CD4-positive, alpha-beta memory T cell (primary cell): ENCODE measurements around the gene ANKRD60. TPM values are rescaled to one million over a fixed set of nuclear protein-coding genes. Genes with fewer than 3 reads are reported as not detected.

Source experiments
- CTCF ChIA-PET: fragments of 350-600 bp; sonication (Branson Sonifier 250); formaldehyde crosslinking; loops from one replicate; lab custom pipeline; 2021; ENCODE audit warnings: inconsistent platforms; ENCODE audit not compliant: partially characterized antibody; lab: Charles Lee
- POLR2A ChIA-PET: fragments of 350-600 bp; sonication (Branson Sonifier 250); formaldehyde crosslinking; loops from one replicate; lab custom pipeline; 2021; ENCODE audit not compliant: partially characterized antibody; lab: Charles Lee
- DNase-seq, 5 donors: peaks; one replicate each; pipeline versions ENCODE4 v3.0.0 to v3.0.0-alpha.2; 2020 to 2022; ENCODE audit warnings: mixed read lengths in 1 of 5
- H3K27ac ChIP-seq: one replicate; pipeline ENCODE4 v1.7.0; 2013; ENCODE audit warnings: low read depth, low read length
- H3K27me3 ChIP-seq: 2 replicates; pipeline ENCODE4 v1.7.0; 2013; ENCODE audit warnings: mild to moderate bottlenecking, low read length, moderate library complexity; ENCODE audit not compliant: insufficient read depth
- H3K36me3 ChIP-seq: 2 replicates; pipeline ENCODE4 v1.7.0; 2013; ENCODE audit warnings: mild to moderate bottlenecking, low read length, moderate library complexity; ENCODE audit not compliant: insufficient read depth
- H3K4me1 ChIP-seq: 2 replicates; pipeline ENCODE4 v1.7.0; 2013; ENCODE audit warnings: mild to moderate bottlenecking, low read length, moderate library complexity; ENCODE audit not compliant: insufficient read depth
- H3K4me3 ChIP-seq, 2 donors: one replicate each; pipeline ENCODE4 v1.7.0; 2013; ENCODE audit warnings: low read length in 2 of 2, mild to moderate bottlenecking in 1 of 2
- H3K9me3 ChIP-seq, 2 donors: one replicate each; pipeline ENCODE4 v1.7.0; 2013; ENCODE audit warnings: low read length in 2 of 2, control low read depth in 1 of 2; ENCODE audit not compliant: control insufficient read depth in 1 of 2
- H3K27ac Mint-ChIP-seq, 7 donors: one replicate each; pipeline ENCODE4 v1.8.0; 2020 to 2021; ENCODE audit warnings: mixed read lengths in 7 of 7, mild to moderate bottlenecking in 6 of 7, inconsistent platforms in 3 of 7, moderate library complexity in 3 of 7
- H3K27me3 Mint-ChIP-seq, 2 donors: one replicate each; pipeline ENCODE4 v1.8.0; 2020 to 2021; ENCODE audit warnings: mixed read lengths in 2 of 2
- H3K36me3 Mint-ChIP-seq, 2 donors: one replicate each; pipeline ENCODE4 v1.8.0; 2020 to 2021; ENCODE audit warnings: mixed read lengths in 2 of 2, inconsistent platforms in 1 of 2, mild to moderate bottlenecking in 1 of 2
- H3K4me1 Mint-ChIP-seq, 4 donors: one replicate each; pipeline ENCODE4 v1.8.0; 2020 to 2021; ENCODE audit warnings: mixed read lengths in 4 of 4, mild to moderate bottlenecking in 1 of 4
- H3K4me3 Mint-ChIP-seq, 8 donors: one replicate each; pipeline ENCODE4 v1.8.0; 2020 to 2021; ENCODE audit warnings: mixed read lengths in 8 of 8, mild to moderate bottlenecking in 7 of 8, moderate library complexity in 6 of 8, inconsistent platforms in 3 of 8
- H3K9me3 Mint-ChIP-seq, 8 donors: one replicate each; pipeline ENCODE4 v1.8.0; 2020 to 2021; ENCODE audit warnings: mixed read lengths in 8 of 8, mild to moderate bottlenecking in 5 of 8, inconsistent platforms in 3 of 8, moderate library complexity in 1 of 8
- intact Hi-C: fragments of 100-400 bp; cut with micrococcal nuclease; formaldehyde crosslinking; loops from one replicate; pipeline ENCODE4 v1.15.1; 2023
- polyA plus RNA-seq, 2 donors: library from polyadenylated mRNA; unstranded; fragments of 300-500 nt; fragmentation: Illumina TruSeq; gene quantifications; one replicate each; pipeline ENCODE4 v1.2.3, GENCODE V29; 2021
- total RNA-seq, 2 experiments: library from RNA; stranded (reverse); gene quantifications; one replicate each; pipeline ENCODE4 v1.2.3, GENCODE V29; 2021

ANKRD60 gene
- total and polyA plus RNA-seq, 4 experiments from 2014 or later: not detected

DNA sequence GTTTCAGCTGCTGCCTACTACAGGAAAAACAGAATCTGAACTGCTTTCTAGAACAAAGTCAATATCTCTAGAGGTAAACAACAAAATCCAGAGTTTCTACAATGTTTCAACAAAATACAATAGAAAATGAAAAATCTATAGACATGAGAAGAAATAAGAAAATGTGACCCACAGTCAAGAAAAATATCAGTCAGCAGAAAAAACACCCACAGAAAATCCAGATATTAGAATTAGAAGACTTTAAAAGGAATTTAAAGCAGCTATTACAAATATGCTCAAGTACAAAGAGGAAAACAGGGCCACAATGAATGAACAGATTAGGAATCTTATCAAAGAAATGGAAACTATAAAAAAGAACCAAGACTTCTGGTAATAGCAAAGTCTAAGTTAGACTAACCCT is 26.4 kb upstream of the ANKRD60 start:
- ChIA-PET POLR2A (no interaction called here), CTCF (interaction anchor here (1.0 kb wide), 1 partner anchor 16 kb away, joined by 3 read pairs; no protein-coding TSS in a partner anchor)
- no peaks in the 10 kb centered on the region for H3K27me3 ChIP-seq
- no peak overlapping the region for H3K4me3 ChIP-seq
- no peaks in the 10 kb centered on the region for H3K9me3 ChIP-seq
- Mint-ChIP-seq H3K27me3 (no peaks in the 10 kb centered on the region), H3K4me1 (peaks cover 3 to 11% (median 7%) of the 10 kb centered on the region in 4 donors), H3K27ac (no peak overlapping the region), H3K9me3 (no peaks in the 10 kb centered on the region), H3K36me3 (peaks cover 14 to 19% of the 10 kb centered on the region in 2 donors), H3K4me3 (no peak overlapping the region)
- intact Hi-C loops: no loop called here
- peaks cover 6% of the 10 kb centered on the region for H3K4me1 ChIP-seq
- no peak overlapping the region for H3K27ac ChIP-seq
- no peaks in the 10 kb centered on the region for H3K36me3 ChIP-seq
- DNase-seq: no peak

DNA sequence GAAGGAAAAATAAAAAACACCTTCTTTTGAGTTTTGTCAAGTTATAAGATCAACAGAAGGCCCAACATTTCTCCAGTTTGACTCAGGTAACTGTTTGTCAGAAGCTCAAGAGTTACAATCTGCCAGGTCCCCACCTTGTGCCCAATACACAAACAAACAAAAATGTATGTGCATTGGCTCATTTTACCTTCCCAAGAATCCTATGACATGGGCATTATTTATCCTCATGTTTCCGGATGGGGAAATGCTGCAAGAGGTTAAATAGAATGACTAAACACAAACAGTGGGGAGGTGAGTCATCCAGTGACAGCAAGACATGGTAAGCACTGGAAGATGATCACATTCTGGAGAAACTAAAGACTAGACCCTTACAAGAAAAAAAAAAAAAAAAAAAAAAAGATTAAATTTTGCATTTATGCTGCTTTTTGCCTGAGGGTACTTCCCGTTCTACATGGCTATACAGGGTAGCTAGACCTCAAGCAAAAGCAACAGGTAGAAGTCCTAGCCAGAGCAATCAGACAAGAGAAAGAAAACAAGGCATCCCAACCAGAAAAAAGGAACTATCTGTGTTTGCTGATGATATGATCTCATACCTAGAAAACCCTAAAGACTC is 23.6 kb upstream of the ANKRD60 start:
- Histone ChIP-seq H3K27ac (no peak overlapping the region), H3K27me3 (no peaks in the 10 kb centered on the region), H3K4me1 (peaks cover 6% of the 10 kb centered on the region), H3K9me3 (no peaks in the 10 kb centered on the region), H3K36me3 (peaks cover 4% of the 10 kb centered on the region), H3K4me3 (no peak overlapping the region)
- H3K4me3 Mint-ChIP-seq: no peak overlapping the region
- H3K4me1 Mint-ChIP-seq: peaks cover 3 to 6% (median 5%) of the 10 kb centered on the region in 4 donors
- H3K9me3 Mint-ChIP-seq: no peaks in the 10 kb centered on the region
- no peak for DNase-seq
- ChIA-PET POLR2A (no interaction called here), CTCF (no interaction called here)
- no peaks in the 10 kb centered on the region for H3K27me3 Mint-ChIP-seq
- H3K36me3 Mint-ChIP-seq: peaks cover 21 to 29% of the 10 kb centered on the region in 2 donors
- intact Hi-C loops: no loop called here
- H3K27ac Mint-ChIP-seq: no peak overlapping the region

- Mint-ChIP-seq H3K4me1 (peaks cover 0 to 3% (median under 1%) of the 10 kb centered on the region in 4 donors), H3K9me3 (no peaks in the 10 kb centered on the region), H3K27ac (peak overlapping the region in 2 of 7 donors; percentile 11 to 47), H3K36me3 (peaks cover 26 to 35% of the 10 kb centered on the region in 2 donors), H3K4me3 (no peak overlapping the region), H3K27me3 (no peaks in the 10 kb centered on the region)
- H3K27me3 ChIP-seq: no peaks in the 10 kb centered on the region
- H3K27ac ChIP-seq: no peak overlapping the region
- H3K36me3 ChIP-seq: peaks cover 4% of the 10 kb centered on the region
- no peak overlapping the region for H3K4me3 ChIP-seq
- peaks cover 1% of the 10 kb centered on the region for H3K4me1 ChIP-seq
- POLR2A ChIA-PET: no interaction called here
- intact Hi-C loops: no loop called here
- CTCF ChIA-PET: no interaction called here
- no peaks in the 10 kb centered on the region for H3K9me3 ChIP-seq
- no peak for DNase-seq
Observed at GRCh38 chr20:58251348-58251978, 23.0 kb upstream of the ANKRD60 start.

GRCh38 chr20:58246346-58246745 is 17.9 kb upstream of the ANKRD60 start:
- CTCF ChIA-PET: interaction anchor here (1.2 kb wide), 1 partner anchor 9 kb away, joined by 5 read pairs; no protein-coding TSS in a partner anchor
- no peaks in the 10 kb centered on the region for H3K27me3 Mint-ChIP-seq
- H3K27me3 ChIP-seq: no peaks in the 10 kb centered on the region
- H3K9me3 Mint-ChIP-seq: no peaks in the 10 kb centered on the region
- H3K36me3 Mint-ChIP-seq: peaks cover 41 to 46% of the 10 kb centered on the region in 2 donors
- no peak overlapping the region for H3K27ac ChIP-seq
- H3K4me3 ChIP-seq: no peak overlapping the region
- no peak for DNase-seq
- H3K4me1 ChIP-seq: no peaks in the 10 kb centered on the region
- H3K4me3 Mint-ChIP-seq: no peak overlapping the region
- H3K9me3 ChIP-seq: no peaks in the 10 kb centered on the region
- POLR2A ChIA-PET: no interaction called here
- H3K36me3 ChIP-seq: peaks cover 18% of the 10 kb centered on the region
- peak overlapping the region in 1 of 7 donors; percentile 56 for H3K27ac Mint-ChIP-seq
- H3K4me1 Mint-ChIP-seq: no peaks in the 10 kb centered on the region
- intact Hi-C loops: no loop called here

GRCh38 chr20:58245931-58246330 is 17.5 kb upstream of the ANKRD60 start:
- Histone ChIP-seq H3K4me3 (no peak overlapping the region), H3K27ac (no peak overlapping the region), H3K4me1 (no peaks in the 10 kb centered on the region), H3K27me3 (no peaks in the 10 kb centered on the region), H3K36me3 (peaks cover 18% of the 10 kb centered on the region), H3K9me3 (no peaks in the 10 kb centered on the region)
- Mint-ChIP-seq H3K36me3 (peaks cover 43% of the 10 kb centered on the region in 2 donors), H3K27ac (no peak overlapping the region), H3K9me3 (no peaks in the 10 kb centered on the region), H3K4me1 (no peaks in the 10 kb centered on the region), H3K27me3 (no peaks in the 10 kb centered on the region), H3K4me3 (no peak overlapping the region)
- CTCF ChIA-PET: interaction anchor here (1.2 to 1.5 kb wide), 2 partner anchors 8 to 10 kb away, joined by 4 to 5 read pairs; no protein-coding TSS in a partner anchor
- no peak for DNase-seq
- intact Hi-C loops: no loop called here
- POLR2A ChIA-PET: no interaction called here

- H3K4me1 ChIP-seq: no peaks in the 10 kb centered on the region
- no peak overlapping the region for H3K4me3 Mint-ChIP-seq
- H3K27me3 Mint-ChIP-seq: no peaks in the 10 kb centered on the region
- H3K36me3 ChIP-seq: peaks cover 18% of the 10 kb centered on the region
- H3K4me3 ChIP-seq: no peak overlapping the region
- no peak overlapping the region for H3K27ac Mint-ChIP-seq
- no peaks in the 10 kb centered on the region for H3K4me1 Mint-ChIP-seq
- H3K36me3 Mint-ChIP-seq: peaks cover 40 to 41% of the 10 kb centered on the region in 2 donors
- H3K27me3 ChIP-seq: no peaks in the 10 kb centered on the region
- H3K27ac ChIP-seq: no peak overlapping the region
- POLR2A ChIA-PET: no interaction called here
- intact Hi-C loops: no loop called here
- no peak for DNase-seq
- no peaks in the 10 kb centered on the region for H3K9me3 ChIP-seq
- no peaks in the 10 kb centered on the region for H3K9me3 Mint-ChIP-seq
- CTCF ChIA-PET: interaction anchor here (1.2 to 1.5 kb wide), 2 partner anchors 8 to 9 kb away, joined by 4 to 5 read pairs; no protein-coding TSS in a partner anchor
Observed at GRCh38 chr20:58245181-58245891, 16.9 kb upstream of the ANKRD60 start.

GRCh38 chr20:58244517-58245030 is 16.1 kb upstream of the ANKRD60 start:
- H3K27ac ChIP-seq: no peak overlapping the region
- no peaks in the 10 kb centered on the region for H3K9me3 Mint-ChIP-seq
- no peak for DNase-seq
- no peaks in the 10 kb centered on the region for H3K4me1 Mint-ChIP-seq
- intact Hi-C loops: no loop called here
- ChIA-PET CTCF (interaction anchor here (1.5 kb wide), 1 partner anchor 9 kb away, joined by 4 read pairs; no protein-coding TSS in a partner anchor), POLR2A (no interaction called here)
- H3K27me3 Mint-ChIP-seq: no peaks in the 10 kb centered on the region
- no peak overlapping the region for H3K4me3 Mint-ChIP-seq
- no peaks in the 10 kb centered on the region for H3K4me1 ChIP-seq
- H3K36me3 ChIP-seq: peaks cover 18% of the 10 kb centered on the region
- H3K27ac Mint-ChIP-seq: peak overlapping the region in 4 of 7 donors; percentile 8 to 72 (median 39)
- H3K4me3 ChIP-seq: no peak overlapping the region
- no peaks in the 10 kb centered on the region for H3K27me3 ChIP-seq
- H3K9me3 ChIP-seq: no peaks in the 10 kb centered on the region
- H3K36me3 Mint-ChIP-seq: peaks cover 34% of the 10 kb centered on the region in 2 donors
